Neuronal stem cell (in vitro differentiated cells): ENCODE data around the gene CPXM1.

Experiments
- DNase-seq: peaks from one replicate; pipeline ENCODE4 v3.0.0-alpha.2; 2013; ENCODE audit warnings: low spot score
- H2AFZ ChIP-seq: one replicate; pipeline ENCODE4 v1.6.1; 2013; ENCODE audit warnings: mild to moderate bottlenecking, low read length, inconsistent platforms
- H2AK5ac ChIP-seq: 2 replicates; pipeline ENCODE4 v1.6.1; 2013; ENCODE audit warnings: low read depth, mild to moderate bottlenecking, inconsistent platforms, low read length, moderate library complexity, mixed read lengths
- H2BK120ac ChIP-seq: 2 replicates; pipeline ENCODE4 v1.6.1; 2013; ENCODE audit warnings: low read depth, mild to moderate bottlenecking, inconsistent platforms, low read length, moderate library complexity, mixed read lengths
- H2BK12ac ChIP-seq: one replicate; pipeline ENCODE4 v1.6.1; 2013; ENCODE audit warnings: low read length, inconsistent platforms
- H2BK15ac ChIP-seq: 2 replicates; pipeline ENCODE4 v1.6.1; 2013; ENCODE audit warnings: mild to moderate bottlenecking, low read length, inconsistent platforms, mixed read lengths
- H2BK5ac ChIP-seq: one replicate; pipeline ENCODE4 v1.6.1; 2013; ENCODE audit warnings: inconsistent platforms, mild to moderate bottlenecking, low read length, moderate library complexity
- H3K14ac ChIP-seq: one replicate; pipeline ENCODE4 v1.6.1; 2013; ENCODE audit warnings: low read length, inconsistent platforms
- H3K18ac ChIP-seq: 2 replicates; pipeline ENCODE4 v1.6.1; 2013; ENCODE audit warnings: low read length, inconsistent platforms
- H3K23ac ChIP-seq: 2 replicates; pipeline ENCODE4 v1.6.1; 2013; ENCODE audit warnings: low read depth, mild to moderate bottlenecking, mixed read lengths, low read length, inconsistent platforms; ENCODE audit not compliant: poor library complexity
- H3K27ac ChIP-seq: replicated peaks from 3 replicates; pipeline ENCODE4 v1.5.1; 2013; ENCODE audit warnings: low read length, inconsistent platforms
- H3K27me3 ChIP-seq, 3 experiments: 2 replicates each; pipeline ENCODE4 v1.6.1; 2013; ENCODE audit warnings: low read length in 3 of 3, mild to moderate bottlenecking in 2 of 3, inconsistent platforms in 1 of 3, low read depth in 1 of 3, mixed read lengths in 1 of 3, moderate library complexity in 1 of 3; ENCODE audit not compliant: control insufficient read depth in 3 of 3, insufficient read depth in 3 of 3
- H3K36me3 ChIP-seq, 2 donors: replicated peaks in 1 of 2; 2 replicates each; pipeline ENCODE4 v1.6.1; 2013; ENCODE audit warnings: low read length in 2 of 2; ENCODE audit not compliant: control insufficient read depth in 2 of 2, insufficient read depth in 2 of 2
- H3K4ac ChIP-seq: 2 replicates; pipeline ENCODE4 v1.6.1; 2013; ENCODE audit warnings: inconsistent platforms, mild to moderate bottlenecking, low read length, moderate library complexity
- H3K4me1 ChIP-seq, 2 donors: 1 replicate in 1 of 2; 2 replicates in 1 of 2; pipeline ENCODE4 v1.6.1; 2013; ENCODE audit warnings: low read length in 2 of 2, low read depth in 1 of 2; ENCODE audit not compliant: control insufficient read depth in 2 of 2, insufficient read depth in 1 of 2
- H3K4me2 ChIP-seq: one replicate; pipeline ENCODE4 v1.6.1; 2013; ENCODE audit warnings: mild to moderate bottlenecking, low read length, inconsistent platforms; ENCODE audit not compliant: insufficient read depth, poor library complexity, severe bottlenecking
- H3K4me3 ChIP-seq, 2 donors: 2 replicates each; pipeline ENCODE4 v1.5.1; 2013; ENCODE audit warnings: low read length in 2 of 2, mild to moderate bottlenecking in 2 of 2, inconsistent platforms in 1 of 2, moderate library complexity in 1 of 2
- H3K79me1 ChIP-seq: one replicate; pipeline ENCODE4 v1.6.1; 2013; ENCODE audit warnings: low read depth, mild to moderate bottlenecking, inconsistent platforms, low read length, moderate library complexity
- H3K9ac ChIP-seq: one replicate; pipeline ENCODE4 v1.6.1; 2013; ENCODE audit warnings: mild to moderate bottlenecking, low read depth, low read length, inconsistent platforms; ENCODE audit not compliant: poor library complexity
- H3K9me3 ChIP-seq, 2 donors: replicated peaks in 1 of 2; 2 replicates each; pipeline versions ENCODE3 to v1.6.1; 2013; ENCODE audit warnings: low read length in 2 of 2, mild to moderate bottlenecking in 2 of 2, inconsistent platforms in 1 of 2, low read depth in 1 of 2, mixed read lengths in 1 of 2, moderate library complexity in 1 of 2; ENCODE audit not compliant: control insufficient read depth in 2 of 2, insufficient read depth in 1 of 2
- H4K8ac ChIP-seq: one replicate; pipeline ENCODE4 v1.6.1; 2013; ENCODE audit warnings: low read depth, mild to moderate bottlenecking, inconsistent platforms, low read length, moderate library complexity
- H4K91ac ChIP-seq: one replicate; pipeline ENCODE4 v1.6.1; 2013; ENCODE audit warnings: low read length, low read depth, mild to moderate bottlenecking, inconsistent platforms; ENCODE audit not compliant: poor library complexity
- whole genome bisulfite sequencing, 2 donors: extraction: QIAGEN DNeasy Blood & Tissue Kit; methylation state at CpG; one replicate each; pipeline ENCODE4 v1.1.7; 2013; ENCODE audit warnings: missing lambda C conversion rate in 2 of 2, mixed read lengths in 1 of 2; ENCODE audit not compliant: insufficient read length in 2 of 2, insufficient replicate concordance in 1 of 2; ENCODE audit errors: extremely low coverage in 2 of 2; 5-methylcytosine and 5-hydroxymethylcytosine counted together

The CPXM1 gene

DNA sequence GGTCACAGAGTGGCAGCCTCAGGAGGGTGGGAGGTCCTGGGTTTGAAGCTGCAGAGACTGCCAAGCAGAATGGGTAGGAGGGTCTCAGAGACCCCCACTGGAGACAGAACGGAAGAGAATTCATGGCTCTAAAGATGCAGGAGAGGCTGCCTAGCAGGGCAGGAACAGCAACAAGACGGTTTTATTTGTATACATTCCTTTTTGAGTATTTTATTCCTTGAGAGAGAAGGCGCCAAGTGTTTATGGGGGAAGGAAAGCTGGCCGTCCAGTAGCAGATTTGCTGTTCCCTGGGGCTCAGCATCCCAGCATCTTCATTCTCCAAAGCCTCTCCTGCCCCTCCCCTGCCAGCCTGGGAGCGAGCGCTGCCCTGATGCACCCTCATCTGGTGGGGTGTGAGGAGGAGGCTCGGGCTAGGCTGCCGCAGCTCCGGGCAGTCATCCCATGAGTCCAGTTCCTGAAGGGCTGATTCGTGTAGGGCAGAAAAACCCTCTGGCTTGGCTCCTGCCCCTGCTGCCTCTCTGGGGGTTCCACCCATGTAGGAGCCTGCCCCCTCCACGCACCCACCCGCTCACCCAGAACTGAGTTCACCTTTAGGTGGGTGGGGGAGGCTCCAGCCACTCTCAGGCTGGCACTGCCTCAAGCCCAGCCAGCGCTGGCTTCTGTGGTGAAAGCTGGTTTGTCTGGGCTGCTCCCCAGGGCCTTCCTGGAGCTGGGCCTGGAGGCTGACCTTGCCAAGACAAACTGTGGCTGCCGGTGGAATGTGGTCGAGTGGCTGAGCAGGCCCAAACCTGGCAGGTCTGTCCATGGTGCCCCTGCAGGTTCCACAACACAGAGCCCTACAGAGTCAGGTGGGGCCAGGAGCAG is 32.4 kb downstream of the CPXM1 start:
- DNase-seq, result no peak
- H3K36me3 ChIP-seq, result no peaks in the 10 kb centered on the region
- H3K4me2 ChIP-seq, result no peak overlapping the region
- H3K9ac ChIP-seq, result no peak overlapping the region
- H3K4me1 ChIP-seq, result no peaks in the 10 kb centered on the region
- H3K18ac ChIP-seq, result peak overlapping the region; percentile 28
- no peak overlapping the region for H2BK120ac ChIP-seq
- no CpG with 5 or more reads among the region's 15 CpGs for WGBS, 2 donors
- no peak overlapping the region for H2AFZ ChIP-seq
- H3K4ac ChIP-seq, result peak overlapping the region; percentile 30
- no peaks in the 10 kb centered on the region for H3K9me3 ChIP-seq
- peak overlapping the region; percentile 79 for H4K8ac ChIP-seq
- no peak overlapping the region for H2BK12ac ChIP-seq
- H2BK5ac ChIP-seq, result no peak overlapping the region
- H2AK5ac ChIP-seq, result no peak overlapping the region
- H3K27ac ChIP-seq, result no peak overlapping the region
- no peaks in the 10 kb centered on the region for H3K79me1 ChIP-seq
- peaks cover 0 to 46% (median 0%) of the 10 kb centered on the region in 3 experiments for H3K27me3 ChIP-seq
- peak overlapping the region; percentile 38 for H2BK15ac ChIP-seq
- H4K91ac ChIP-seq, result no peak overlapping the region
- no peak overlapping the region for H3K14ac ChIP-seq
- no peak overlapping the region for H3K4me3 ChIP-seq
- H3K23ac ChIP-seq, result no peak overlapping the region

DNA sequence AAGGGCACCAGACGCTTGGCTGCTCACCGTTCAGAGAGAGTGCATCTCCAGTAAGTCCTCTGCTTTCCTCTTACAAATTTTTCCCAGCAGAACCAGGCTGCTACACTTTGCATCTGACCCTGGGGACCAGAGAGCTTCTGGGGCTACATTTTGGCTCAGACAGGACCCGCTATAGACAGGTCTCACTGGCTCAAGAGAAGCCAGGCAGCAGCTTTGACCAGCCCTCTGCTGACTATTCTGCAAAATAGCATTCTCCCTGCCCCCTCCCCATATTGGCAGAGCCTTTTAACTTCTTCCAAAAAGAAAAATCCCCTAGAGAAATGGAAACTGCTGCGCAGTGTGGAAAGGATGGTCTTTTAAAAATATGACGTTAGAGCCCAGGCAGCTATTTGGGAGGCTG is 37.2 kb downstream of the CPXM1 start:
- no peak overlapping the region for H2BK15ac ChIP-seq
- no peak overlapping the region for H3K4me2 ChIP-seq
- H2AK5ac ChIP-seq, result no peak overlapping the region
- no peak overlapping the region for H2BK12ac ChIP-seq
- H3K4me1 ChIP-seq, result peaks cover 0 to 8% of the 10 kb centered on the region in 2 donors
- H2BK5ac ChIP-seq, result no peak overlapping the region
- H3K9me3 ChIP-seq, result no peaks in the 10 kb centered on the region
- H3K14ac ChIP-seq, result no peak overlapping the region
- no peak for DNase-seq
- no peak overlapping the region for H3K18ac ChIP-seq
- H3K9ac ChIP-seq, result no peak overlapping the region
- no CpG with 5 or more reads among the region's 5 CpGs for WGBS, 2 donors
- H3K79me1 ChIP-seq, result no peaks in the 10 kb centered on the region
- no peak overlapping the region for H3K27ac ChIP-seq
- no peak overlapping the region for H2AFZ ChIP-seq
- no peaks in the 10 kb centered on the region for H3K36me3 ChIP-seq
- no peak overlapping the region for H4K8ac ChIP-seq
- peaks cover 0 to 28% (median 0%) of the 10 kb centered on the region in 3 experiments for H3K27me3 ChIP-seq
- no peak overlapping the region for H3K23ac ChIP-seq
- no peak overlapping the region for H4K91ac ChIP-seq
- no peak overlapping the region for H2BK120ac ChIP-seq
- no peak overlapping the region for H3K4me3 ChIP-seq
- no peak overlapping the region for H3K4ac ChIP-seq

DNA sequence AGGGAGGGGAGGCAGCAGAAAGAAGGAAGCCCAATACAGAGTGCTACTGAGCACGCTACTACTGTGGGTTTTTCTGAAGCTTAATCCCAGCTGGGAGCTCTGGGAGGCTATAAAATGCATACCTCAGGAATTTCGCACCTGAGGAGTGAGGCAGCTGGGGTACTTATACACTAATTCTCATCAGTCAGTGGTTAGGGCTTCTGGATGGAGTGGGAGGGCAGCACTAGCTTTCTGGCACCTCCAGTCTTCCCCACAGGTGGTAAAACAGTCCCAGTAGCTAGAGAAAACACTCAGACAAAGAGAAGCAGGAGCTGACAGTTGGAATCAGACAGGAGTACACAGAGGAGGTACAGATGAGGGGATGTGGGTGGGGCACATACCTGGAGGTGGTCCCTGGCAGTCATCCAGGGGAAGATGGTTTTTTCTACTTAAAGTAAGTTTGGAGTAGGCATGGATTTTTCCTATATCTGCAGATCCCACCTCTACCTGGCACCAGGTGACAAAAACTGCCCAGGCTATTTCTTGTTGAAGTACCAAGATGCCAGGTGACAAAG is 37.8 kb downstream of the CPXM1 start:
- H3K27me3 ChIP-seq, result peaks cover 0 to 23% (median 0%) of the 10 kb centered on the region in 3 experiments
- no peak overlapping the region for H3K4me2 ChIP-seq

DNA sequence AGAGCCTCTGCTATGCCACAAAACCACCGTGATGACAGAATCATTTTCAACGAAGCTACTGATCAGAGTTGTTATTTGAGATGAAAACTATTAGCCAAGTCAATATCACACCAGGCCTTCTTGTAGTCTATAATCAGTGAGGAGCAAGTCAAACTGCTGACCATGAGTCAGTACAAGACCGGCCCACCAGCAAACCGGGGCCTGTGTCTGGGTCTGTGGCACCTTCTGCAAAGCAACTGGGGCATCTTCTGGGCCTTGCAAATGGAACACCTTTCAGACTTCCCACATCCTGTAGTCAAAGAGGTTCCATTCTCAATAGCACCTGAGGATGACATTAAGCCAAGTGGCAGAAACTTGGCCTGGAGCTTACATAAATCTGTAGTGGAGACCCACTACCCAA is 38.5 kb downstream of the CPXM1 start:
- no peak overlapping the region for H3K4ac ChIP-seq
- H3K79me1 ChIP-seq, result no peaks in the 10 kb centered on the region
- H3K23ac ChIP-seq, result no peak overlapping the region
- no peak overlapping the region for H2BK5ac ChIP-seq
- no peak overlapping the region for H2AFZ ChIP-seq
- no peak overlapping the region for H3K14ac ChIP-seq
- no peak overlapping the region for H2BK120ac ChIP-seq
- no peak overlapping the region for H4K8ac ChIP-seq
- H3K9ac ChIP-seq, result no peak overlapping the region
- H3K27me3 ChIP-seq, result peaks cover 0 to 15% (median 0%) of the 10 kb centered on the region in 3 experiments
- H2BK12ac ChIP-seq, result no peak overlapping the region
- no peak overlapping the region for H2AK5ac ChIP-seq
- H3K27ac ChIP-seq, result no peak overlapping the region
- no peaks in the 10 kb centered on the region for H3K36me3 ChIP-seq
- DNase-seq, result no peak
- no peak overlapping the region for H3K4me3 ChIP-seq
- H2BK15ac ChIP-seq, result no peak overlapping the region
- WGBS, 2 donors, result no CpG with 5 or more reads among the region's 4 CpGs
- no peaks in the 10 kb centered on the region for H3K9me3 ChIP-seq
- peaks cover 0 to 8% of the 10 kb centered on the region in 2 donors for H3K4me1 ChIP-seq
- H4K91ac ChIP-seq, result no peak overlapping the region
- H3K18ac ChIP-seq, result no peak overlapping the region
- H3K4me2 ChIP-seq, result no peak overlapping the region

More for the DNA sequence above, 37.8 kb downstream of the CPXM1 start:
- Histone ChIP-seq H4K8ac (no peak overlapping the region), H2BK15ac (no peak overlapping the region), H3K27ac (no peak overlapping the region), H2BK120ac (no peak overlapping the region), H3K4me3 (no peak overlapping the region), H3K4ac (no peak overlapping the region), H3K14ac (no peak overlapping the region), H3K9me3 (no peaks in the 10 kb centered on the region), H4K91ac (no peak overlapping the region), H2BK12ac (no peak overlapping the region), H3K9ac (no peak overlapping the region), H2AK5ac (no peak overlapping the region), H3K79me1 (no peaks in the 10 kb centered on the region), H2BK5ac (no peak overlapping the region), H3K4me1 (peaks cover 0 to 8% of the 10 kb centered on the region in 2 donors), H3K36me3 (no peaks in the 10 kb centered on the region), H3K18ac (no peak overlapping the region), H2AFZ (no peak overlapping the region), H3K23ac (no peak overlapping the region)
- DNase-seq, result no peak
- WGBS, 2 donors, result no CpG with 5 or more reads among the region's 2 CpGs
